ENCODE measurements around the gene LANCL2.

DNA sequence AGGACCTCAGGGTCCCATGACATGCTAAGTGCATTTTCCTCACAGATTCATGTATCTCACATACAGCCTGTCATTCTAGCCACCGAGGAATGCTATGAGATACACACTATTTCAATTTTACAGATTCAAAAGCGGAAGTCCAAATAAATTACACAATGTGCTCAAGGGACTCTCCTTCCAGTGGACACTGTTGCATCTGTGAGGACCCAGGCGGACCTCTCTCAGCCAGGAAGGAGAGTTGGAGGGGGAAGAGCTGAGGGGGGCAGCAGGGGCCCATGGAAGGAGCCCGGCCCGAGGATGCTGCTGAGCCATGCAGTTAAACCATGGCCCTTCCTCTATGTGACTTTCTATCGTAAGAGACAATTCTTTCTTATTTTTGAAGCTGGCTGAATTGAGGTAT is 113.6 kb downstream of the LANCL2 start:
- TF ChIP-seq, protein P1, sequence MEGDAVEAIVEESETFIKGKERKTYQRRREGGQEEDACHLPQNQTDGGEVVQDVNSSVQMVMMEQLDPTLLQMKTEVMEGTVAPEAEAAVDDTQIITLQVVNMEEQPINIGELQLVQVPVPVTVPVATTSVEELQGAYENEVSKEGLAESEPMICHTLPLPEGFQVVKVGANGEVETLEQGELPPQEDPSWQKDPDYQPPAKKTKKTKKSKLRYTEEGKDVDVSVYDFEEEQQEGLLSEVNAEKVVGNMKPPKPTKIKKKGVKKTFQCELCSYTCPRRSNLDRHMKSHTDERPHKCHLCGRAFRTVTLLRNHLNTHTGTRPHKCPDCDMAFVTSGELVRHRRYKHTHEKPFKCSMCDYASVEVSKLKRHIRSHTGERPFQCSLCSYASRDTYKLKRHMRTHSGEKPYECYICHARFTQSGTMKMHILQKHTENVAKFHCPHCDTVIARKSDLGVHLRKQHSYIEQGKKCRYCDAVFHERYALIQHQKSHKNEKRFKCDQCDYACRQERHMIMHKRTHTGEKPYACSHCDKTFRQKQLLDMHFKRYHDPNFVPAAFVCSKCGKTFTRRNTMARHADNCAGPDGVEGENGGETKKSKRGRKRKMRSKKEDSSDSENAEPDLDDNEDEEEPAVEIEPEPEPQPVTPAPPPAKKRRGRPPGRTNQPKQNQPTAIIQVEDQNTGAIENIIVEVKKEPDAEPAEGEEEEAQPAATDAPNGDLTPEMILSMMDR (IDR thresholded peaks at IDR 0.05) = no peak
- TF ChIP-seq POLR2AphosphoS5 (IDR thresholded peaks at IDR 0.05) (no peak), POLR2A (IDR thresholded peaks at IDR 0.05) (no peak)

Data from stomach (tissue), 4 donors.